ENCODE data around the gene SLC35C1. TPM values are rescaled to one million over a fixed set of nuclear protein-coding genes. Genes with fewer than 3 reads are reported as not detected.
A peak's percentile ranks its signal among the peaks of the same experiment; 100 is the strongest.
"Not testable (repeated sequence)": the region's sequence is repeated elsewhere in the genome, so short reads cannot be mapped to it uniquely, and the experiment has no call there.

Gene SLC35C1
- polyA plus RNA-seq, 1 donor, result 6.6 TPM

DNA sequence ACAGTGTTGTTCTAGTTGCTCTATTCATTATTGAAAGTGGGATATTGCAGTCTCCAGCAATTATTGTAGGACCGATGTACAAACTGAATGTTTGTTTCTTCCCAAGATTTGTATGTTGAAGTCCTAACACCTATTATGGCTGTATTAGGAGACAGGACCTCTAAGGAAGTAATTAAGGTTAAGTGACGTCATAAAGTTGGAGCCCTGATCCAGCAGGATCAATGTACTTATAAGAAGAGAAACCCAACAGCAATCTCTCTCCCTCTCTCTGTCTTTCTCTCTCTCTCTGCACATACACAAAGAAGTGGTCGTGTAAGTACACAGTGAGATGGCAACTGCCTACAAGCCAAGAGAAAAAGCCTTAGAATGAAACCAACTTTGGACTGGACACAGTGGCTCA, 16.1 kb upstream of the SLC35C1 start:
- DNase-seq (ENCODE audit: low read depth), result no peak

DNA sequence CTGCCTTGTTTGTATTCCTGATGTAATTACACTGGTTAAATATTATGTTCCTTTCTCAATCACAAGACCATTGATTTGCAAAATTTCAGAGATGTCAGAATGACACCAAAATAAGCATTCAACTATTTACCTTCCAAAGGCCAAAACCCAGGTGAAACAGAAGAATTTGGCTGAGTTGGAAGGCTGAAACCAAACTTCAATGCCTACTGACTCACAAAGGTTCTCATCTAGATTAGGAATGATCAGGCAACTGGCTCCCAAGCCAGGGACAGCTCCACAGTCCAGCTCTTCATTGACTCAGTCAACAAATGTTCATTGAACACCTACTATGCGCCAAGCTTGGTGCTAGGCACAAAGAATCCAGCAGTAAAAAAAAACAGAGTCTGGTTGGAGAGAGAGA, 13.4 kb upstream of the SLC35C1 start:
- no peak for DNase-seq (ENCODE audit: low read depth)

DNA sequence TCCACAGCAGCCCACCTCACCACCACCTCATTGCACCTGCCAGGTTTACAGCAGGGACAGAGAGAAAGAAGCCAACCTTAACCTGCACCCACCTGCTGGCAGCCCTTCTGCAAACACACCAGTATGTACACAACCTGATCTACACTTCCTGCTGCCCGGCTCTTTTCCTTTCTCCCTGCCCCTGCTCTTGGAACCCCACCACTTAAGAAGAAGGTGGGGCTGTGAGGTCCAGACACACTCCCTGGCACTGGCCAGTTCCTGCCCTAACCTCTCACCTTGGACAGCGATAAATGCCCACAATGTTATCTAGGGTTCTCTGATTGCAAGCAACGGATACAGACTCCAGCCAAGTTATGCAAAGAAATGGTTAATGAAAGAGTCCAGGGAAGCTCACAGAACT, 10.8 kb upstream of the SLC35C1 start:
- no peak for DNase-seq (ENCODE audit: low read depth)

DNA sequence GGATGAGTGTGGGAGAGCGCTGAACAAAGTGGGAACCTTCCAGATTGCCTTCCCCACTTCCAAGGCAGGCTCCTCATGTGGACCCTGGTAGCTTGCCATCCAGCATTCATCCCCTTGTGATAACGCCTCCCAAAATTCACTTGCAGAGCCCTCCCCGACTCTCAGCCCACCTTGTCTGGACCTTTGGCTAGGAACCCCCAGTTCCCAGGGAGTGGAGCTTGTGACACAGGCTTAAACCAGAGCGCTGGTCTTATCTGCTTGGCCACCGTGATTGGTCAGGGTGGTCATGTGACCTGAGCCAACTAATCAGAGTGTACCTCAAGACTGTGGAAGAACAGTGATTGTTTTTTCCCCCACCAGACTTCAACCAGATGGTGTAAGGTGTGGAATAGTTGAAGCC, 9.6 kb upstream of the SLC35C1 start:
- no peak for DNase-seq (ENCODE audit: low read depth)

DNA sequence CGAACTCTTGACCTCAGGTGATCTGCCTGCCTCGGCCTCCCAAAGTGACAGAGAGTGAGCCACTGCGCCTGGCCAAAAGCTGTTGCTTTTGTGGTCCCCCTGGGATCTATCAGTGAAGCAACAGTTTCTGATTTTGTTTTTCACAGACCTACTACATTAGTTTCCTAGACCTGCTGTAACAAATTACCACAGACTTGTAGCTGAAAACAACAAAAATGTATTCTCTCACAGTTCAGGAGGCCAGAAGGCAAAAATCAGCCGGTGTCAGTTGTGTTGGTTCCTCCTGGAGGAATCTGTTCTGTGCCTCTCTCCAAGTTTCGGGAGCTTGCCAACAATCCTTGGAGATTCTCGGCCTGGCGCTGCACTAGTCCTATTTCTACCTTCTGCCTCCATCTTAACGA, 8.5 kb upstream of the SLC35C1 start:
- no peak for DNase-seq (ENCODE audit: low read depth)

DNA sequence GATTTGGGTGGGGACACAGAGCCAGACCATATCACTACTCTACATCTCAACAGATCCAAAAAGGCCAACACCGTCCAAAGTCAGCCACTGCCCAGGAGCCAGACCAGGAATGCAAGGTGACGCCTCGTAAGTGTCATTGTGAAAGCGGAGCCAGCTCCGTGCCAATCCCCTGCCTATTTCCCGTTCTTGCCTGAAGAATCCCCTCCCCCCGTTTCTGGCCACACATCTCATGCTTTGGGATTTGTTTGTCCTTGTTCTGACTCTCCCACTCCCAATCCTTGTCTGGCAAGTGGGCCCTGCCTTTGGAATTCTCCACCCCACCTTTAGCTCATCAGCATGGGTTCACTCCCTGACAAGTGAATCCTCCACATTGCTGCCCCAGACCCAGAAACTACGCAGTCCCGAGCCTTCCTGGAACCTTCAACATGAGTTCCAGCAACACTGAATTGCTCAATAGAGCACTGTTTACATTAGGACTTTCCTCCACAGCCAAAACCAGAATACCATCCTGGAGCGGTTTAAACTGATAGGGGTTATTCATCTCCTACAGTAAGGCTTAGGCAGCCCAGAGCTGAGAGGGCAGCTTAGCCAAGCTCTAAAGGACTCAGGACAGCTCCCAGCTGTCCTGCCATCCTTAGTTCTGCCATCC, 6.0 kb upstream of the SLC35C1 start:
- DNase-seq (ENCODE audit: low read depth), result no peak

DNA sequence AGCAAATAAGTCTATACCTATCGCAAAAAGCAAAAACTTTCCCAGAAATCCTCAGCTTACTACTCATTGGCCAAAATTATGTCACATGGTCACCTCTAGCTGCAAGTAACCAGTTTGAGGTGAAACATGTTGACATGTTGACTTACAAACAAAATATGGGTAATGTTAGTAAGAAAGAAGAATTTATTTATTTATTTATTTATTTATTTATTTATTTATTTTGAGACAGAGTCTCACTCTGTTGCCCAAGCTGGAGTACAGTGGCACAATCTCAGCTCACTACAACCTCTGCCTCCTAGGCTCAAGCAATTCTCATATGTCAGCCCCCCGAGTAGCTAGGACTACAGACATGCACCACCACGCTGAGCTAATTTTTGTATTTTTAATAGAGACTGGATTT, 5.4 kb upstream of the SLC35C1 start:
- DNase-seq (ENCODE audit: low read depth), result no peak

DNA sequence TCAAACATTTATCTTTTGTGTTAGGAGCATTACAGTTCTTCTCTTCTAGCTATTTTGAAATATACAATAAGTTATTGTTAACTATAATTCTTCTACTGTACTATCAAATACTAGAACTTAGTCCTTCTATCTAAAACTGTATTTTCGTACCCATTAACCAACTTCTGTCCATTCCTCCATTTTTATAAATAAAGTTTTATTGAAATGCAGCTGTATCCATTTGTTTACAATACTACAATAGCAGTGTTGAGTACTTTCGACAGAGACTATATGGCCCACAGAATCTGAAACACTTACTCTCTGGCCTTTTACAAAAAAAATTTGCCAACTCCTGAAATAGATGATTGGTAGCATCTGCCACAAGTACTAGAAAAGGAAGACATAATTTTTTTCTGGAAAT, 4.7 kb upstream of the SLC35C1 start:
- no peak for DNase-seq (ENCODE audit: low read depth)

DNA sequence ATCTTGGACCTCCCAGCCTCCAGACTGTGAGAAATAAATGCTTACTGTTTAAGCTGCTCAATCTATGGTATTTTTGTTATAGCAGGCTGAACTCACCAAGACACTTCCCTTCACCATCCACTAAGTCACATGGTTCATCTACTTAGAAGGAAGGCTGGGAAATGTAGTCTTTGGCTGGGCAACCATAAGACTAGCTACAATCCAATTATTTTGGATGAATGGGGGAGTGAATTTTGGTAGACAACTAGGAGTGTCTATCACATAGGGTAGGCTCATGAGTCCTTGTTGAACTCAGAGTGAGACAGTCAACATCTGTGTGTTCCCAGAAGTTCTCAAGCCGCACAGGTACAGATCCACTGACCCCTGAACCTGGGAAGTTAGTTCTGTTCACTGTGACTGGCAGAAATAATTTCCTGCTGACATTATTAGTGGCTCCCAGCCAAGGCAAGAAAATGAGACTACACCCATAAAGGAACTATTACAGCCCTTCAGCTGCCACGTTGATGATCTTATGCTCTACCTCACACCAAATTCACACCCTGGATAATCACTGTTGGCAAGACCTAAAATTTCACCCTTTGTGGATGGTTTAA, 3.1 kb upstream of the SLC35C1 start:
- DNase-seq (ENCODE audit: low read depth), result no peak

DNA sequence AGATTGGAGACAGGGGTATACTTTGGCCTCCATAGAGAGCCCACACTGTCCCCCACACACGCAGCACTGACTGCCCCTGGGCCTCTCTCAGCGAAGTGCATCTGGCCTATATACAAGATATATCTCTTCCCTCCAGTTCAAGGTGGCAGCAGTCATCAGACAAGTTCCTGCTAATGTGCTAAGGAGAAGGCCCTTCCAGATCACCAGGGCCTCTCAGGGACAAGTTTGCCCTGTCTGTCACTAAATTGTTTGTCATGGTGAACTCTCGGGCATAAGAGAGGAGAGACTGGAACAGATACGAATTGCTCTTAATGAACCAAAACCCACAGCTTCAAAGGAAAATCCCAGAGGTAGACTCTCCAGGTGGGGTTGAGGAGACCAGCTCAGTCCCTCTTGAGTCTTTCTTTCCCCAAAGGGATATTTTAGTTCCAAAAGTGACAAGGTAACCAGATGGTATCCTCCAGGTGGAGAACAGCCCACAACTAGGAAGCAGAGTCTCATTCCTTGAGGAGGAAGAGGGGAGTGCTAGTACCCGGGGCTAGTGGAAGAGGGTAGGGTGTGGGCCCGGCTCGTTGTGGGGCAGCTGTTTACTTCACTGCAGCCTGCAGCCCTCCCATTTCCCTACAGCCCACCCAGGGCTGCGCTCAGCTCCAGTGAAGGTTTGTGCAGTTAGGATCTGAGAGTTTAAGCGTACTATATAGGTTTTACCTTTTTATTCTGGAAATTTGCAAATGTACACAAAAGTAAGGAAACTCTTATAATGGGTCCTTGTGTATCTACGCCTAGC, 2.2 kb upstream of the SLC35C1 start:
- DNase-seq (ENCODE audit: low read depth), result no peak

DNA sequence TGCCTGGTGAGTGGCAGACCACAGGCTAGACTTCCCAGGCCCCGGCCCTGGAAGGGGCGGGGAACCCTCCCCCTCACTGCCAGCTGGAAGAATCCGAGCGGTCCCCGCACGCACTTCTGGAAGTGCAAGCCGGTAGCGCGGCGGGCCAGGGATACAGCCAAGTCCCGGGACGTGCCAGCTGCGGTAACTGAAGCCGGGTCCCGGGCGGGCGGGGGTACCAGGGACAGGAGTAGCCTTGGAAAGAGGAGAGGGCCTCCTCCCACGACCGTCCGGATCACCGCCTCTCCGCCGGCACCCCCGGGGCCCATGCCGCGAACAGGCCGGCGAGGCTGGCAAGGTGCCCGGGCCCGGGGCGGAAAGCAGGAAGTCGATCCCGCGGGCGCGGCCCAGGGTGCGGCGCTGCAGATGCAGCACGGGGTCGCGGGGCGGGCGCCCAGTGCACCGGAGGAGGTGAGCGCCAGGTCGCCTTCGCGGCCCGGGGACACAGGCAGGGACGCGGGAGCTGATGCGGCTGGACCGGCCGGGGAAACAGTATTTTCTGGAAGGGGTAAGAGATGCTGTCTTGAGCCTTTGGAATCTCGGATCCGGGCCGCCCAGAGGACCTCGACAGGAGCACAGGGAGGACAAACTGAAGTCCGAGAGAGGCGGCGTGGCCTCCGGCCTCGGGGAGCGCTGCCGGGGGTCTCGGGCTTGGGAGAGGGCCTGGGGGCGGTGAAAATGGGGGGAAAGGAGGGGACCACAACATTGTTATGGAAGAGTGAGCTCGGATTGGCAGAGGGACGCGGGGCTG, 783 bp upstream of the SLC35C1 start:
- no peak for DNase-seq (ENCODE audit: low read depth)

DNA sequence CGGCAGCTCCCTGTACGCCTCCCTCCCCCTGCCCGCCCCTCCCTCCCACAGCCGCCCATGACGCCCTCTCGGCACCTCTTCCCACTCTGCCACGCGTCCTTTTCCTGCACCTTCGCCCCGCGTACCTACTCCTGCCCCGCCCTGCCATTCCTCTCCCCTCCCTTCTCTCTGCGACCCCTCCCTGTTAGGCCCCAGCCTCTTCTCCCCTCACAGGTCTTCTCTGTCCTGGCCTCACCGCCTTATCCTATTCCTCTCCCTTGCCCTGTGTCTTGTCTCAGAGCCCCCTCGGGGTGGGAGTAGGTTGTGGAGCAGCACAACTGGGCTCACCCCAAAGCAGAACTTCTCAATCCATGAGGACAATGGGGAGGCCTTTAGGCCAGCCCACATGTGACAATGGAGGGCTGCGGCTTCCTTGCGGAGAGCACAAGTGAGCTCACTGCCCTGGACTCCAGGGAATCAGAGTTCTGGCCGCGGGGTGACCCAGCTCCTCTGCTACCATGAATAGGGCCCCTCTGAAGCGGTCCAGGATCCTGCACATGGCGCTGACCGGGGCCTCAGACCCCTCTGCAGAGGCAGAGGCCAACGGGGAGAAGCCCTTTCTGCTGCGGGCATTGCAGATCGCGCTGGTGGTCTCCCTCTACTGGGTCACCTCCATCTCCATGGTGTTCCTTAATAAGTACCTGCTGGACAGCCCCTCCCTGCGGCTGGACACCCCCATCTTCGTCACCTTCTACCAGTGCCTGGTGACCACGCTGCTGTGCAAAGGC, 539 bp downstream of the SLC35C1 start:
- DNase-seq (ENCODE audit: low read depth), result peak; percentile 29

DNA sequence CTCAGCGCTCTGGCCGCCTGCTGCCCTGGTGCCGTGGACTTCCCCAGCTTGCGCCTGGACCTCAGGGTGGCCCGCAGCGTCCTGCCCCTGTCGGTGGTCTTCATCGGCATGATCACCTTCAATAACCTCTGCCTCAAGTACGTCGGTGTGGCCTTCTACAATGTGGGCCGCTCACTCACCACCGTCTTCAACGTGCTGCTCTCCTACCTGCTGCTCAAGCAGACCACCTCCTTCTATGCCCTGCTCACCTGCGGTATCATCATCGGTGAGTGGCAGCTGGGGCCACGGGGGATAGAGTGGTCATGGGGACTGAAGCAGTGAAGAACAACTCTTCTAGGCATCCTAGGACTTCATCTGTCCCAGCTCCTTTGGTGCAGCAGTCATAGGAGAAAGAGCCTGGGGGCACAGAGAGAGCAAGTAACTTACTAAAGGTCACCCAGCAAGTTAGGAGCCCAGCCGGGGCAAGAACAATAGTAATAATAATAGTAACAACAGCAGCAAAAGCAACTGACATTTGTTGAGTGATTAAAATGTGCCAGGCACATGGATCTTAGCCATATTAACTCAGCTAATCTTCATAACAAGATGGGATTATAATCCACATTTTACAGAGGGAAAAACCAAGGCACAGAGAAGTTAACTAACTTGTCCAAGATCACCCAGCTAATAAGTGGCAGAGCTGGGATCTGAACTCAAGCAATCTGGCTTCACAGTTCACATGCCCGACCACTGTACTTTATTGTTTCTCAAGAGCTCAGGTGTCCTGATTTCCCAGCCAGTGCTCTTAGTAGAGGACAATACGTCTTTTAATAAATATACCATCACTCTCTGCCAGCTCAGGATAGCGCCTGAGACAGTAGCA, 1.4 kb downstream of the SLC35C1 start:
- DNase-seq (ENCODE audit: low read depth), result no peak

DNA sequence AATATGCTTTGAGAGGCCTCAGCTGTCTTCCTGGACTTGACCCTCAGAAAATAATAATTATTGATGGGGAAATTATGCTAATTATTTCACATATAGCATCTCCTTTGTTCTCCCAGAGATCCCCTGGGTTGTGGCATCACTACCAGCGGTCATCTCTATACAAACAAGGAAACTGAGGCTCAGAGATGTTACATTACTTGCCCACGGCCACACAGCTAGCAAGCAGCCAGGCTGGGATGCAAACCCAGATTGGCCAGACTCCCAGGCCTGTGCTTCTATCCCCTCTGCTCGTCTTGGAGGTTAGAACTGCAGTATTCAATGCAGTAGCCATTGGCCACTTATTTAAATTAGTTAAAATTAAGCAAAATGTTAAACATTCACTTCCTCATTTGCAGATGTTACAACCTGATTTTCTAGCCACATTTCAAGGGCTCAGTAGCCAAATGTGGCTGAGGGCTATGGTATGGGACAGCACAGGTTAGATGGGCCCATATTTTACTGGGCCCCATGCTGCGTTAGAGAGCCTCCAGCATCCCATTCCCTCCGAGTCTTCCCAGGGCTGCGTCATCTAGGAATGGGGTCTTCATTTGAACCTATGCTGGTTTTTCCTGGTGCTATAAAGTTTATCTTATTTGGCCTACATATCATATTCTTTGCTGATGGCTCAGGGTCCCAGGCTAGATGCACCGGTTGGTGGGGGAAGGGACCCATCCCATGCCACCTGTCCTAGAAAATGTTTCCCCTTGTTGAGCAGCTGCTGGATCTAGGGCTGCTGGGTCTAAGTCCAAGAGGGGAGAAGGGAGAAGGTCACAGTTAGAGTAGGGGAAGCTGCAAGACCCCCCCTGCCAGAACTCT, 2.2 kb downstream of the SLC35C1 start:
- no peak for DNase-seq (ENCODE audit: low read depth)

DNA sequence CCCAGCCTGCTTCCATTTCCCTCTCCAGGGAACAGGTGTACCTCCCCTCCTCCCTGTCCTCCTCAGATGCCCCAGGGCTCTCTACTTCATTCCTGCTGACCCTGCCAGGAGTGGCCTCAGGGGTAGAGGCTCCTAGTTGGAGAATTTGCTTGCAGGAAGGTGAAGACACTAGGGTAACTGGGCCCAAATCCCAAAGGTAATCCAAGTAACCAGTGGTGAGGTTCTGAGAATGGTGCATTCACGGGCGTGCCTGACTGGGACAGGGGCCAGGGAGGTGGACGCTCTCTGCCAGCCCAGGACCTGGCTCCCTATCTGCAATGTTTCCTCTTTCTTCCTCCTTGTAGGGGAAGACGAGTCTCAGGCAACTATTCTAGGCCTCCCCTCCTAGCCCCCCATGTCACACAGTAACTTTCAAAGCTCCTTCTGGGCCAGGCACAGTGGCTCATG, 2.9 kb downstream of the SLC35C1 start:
- no peak for DNase-seq (ENCODE audit: low read depth)

DNA sequence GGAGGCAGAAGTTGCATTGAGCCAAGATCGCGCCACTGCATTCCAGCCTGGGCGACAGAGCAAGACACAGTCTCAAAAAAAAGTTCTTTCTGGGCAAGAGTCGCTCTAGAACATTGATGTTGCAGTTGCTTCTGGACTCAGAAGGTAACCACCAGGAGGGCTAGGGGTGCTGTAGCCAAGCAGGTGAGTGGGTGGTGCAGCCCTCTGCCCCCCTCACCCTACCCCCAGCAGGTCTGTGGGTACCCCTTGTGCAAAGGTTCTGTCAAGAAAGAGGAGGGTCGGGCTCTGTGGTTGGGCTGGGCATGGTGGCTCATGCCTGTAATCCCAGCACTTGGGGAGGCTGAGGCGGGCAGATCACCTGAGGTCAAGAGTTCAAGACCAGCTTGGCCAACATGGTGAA, 3.5 kb downstream of the SLC35C1 start:
- not testable (repeated sequence) for DNase-seq (ENCODE audit: low read depth)

DNA sequence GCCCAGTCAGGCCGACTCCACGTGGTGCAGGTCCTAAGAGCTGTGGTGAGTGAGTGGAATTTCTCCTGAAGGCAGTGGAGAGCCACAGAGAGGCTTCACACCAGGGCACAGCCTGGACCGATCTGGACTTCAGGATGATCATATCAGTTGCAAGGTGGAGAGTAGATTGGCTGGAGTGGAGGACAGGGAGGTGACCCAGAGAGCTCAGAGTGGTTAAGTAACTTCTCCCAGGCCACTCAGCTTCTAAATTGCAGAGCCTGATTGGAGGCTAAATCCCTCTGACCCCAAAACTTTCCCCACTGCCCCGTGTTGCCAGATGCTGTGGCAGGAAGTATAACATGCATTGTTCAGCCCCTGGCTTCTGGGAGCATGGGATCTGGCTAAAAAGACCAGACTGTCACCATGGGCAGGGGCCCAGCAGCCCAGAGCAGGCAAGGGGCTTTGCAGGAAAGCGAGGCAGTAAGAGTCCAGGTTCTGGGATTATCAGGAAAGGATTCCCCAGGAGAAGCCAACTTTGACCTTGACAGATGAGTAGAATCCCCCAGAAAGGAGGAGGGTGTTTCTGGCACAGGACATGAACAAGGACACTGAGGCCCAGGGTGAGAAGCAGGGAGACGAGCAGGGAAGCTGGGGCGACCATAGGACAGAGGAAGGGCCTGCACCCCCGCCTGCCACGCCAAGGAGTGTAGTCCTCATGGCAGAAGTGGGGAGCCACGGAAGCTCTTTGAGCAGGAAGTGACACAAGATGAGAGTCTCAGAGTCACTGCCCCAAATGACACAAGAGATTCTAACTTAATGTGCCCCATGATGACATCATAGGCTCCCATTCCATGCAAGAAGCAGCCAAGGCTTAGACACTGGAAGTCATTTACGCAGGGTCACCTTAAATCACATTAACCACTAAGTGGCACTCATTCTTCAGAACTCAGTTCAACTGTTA, 4.8 kb downstream of the SLC35C1 start:
- DNase-seq (ENCODE audit: low read depth), result no peak

DNA sequence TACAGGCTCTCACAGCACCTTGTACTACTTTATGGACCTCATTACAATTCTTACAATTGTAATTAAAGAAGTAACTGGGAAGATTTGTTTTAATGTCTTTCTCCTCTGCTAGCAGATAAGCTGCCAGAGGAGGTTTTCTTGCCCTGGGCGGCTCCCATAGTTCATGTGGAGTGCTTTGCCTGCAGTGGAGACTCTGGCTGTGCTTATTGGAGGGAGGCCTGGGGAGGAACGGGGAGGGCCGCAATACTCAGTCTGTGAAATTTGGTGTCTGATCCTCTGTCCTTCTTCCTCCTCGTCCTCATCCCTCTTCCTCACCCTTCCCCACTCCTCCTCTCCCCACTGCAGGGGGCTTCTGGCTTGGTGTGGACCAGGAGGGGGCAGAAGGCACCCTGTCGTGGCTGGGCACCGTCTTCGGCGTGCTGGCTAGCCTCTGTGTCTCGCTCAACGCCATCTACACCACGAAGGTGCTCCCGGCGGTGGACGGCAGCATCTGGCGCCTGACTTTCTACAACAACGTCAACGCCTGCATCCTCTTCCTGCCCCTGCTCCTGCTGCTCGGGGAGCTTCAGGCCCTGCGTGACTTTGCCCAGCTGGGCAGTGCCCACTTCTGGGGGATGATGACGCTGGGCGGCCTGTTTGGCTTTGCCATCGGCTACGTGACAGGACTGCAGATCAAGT, 5.6 kb downstream of the SLC35C1 start:
- DNase-seq (ENCODE audit: low read depth), result no peak

All from forelimb muscle (tissue), 1 donor.